ENCODE measurements around the gene PANK4.

PANK4 gene

DNA sequence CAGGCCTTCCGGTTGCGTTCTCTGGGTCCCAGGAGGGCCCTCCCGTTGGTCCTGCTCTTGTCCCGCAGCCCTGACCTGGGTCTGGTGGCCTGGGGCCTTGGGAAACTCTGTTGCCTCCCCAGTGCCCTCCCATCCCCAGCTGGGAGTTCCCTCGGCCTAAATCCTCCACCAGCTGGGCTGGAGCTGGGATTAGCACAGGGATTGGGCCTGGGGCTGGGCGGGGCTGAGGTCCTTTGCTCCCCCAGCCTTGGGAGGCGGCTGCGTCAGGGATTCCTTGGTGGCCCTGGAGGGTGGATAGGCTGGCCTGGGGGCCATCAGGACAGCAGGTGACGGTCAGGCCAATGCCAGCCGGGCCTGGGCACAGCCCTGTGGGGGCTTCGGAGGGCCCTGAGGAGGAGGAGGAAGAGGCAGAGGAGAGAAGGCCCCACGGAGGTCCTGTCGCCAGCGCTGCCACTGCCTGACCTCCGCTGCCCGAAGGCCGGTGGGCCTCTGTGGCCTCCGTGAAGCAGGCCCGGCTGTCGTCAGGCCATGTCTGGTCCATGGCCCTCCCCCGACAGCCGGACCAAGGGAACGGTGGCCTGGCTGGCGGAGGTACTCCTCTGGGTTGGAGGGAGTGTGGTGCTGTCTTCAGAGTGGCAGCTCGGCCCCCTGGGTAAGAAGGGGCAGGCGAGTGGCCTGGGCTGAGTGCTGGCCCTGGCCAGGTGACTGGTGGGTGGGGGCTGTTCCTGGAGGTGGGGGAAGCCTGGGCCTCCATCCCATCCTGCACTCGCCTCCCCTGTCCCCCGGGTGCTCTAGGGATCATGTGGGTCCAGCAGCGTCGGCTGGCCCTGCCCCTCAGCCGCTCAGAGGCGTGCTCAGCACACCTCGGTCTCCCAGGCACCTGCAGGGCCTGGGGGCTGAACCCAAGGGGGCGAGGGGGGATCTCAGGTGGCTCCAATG is 50.1 kb downstream of the PANK4 start, which contains the start of gene PLCH2:
PLCH2 (plus strand) TSS at position 229 of the 939 bp plus-strand sequence; CDS start at position 529, 300 bp downstream.
- no peak for DNase-seq (ENCODE audit: low read depth, low spot score)

- no peak for DNase-seq (ENCODE audit: low read depth, low spot score)
Measured at GRCh38 chr1:2475571-2475970, 50.8 kb downstream of the PANK4 start.

DNA sequence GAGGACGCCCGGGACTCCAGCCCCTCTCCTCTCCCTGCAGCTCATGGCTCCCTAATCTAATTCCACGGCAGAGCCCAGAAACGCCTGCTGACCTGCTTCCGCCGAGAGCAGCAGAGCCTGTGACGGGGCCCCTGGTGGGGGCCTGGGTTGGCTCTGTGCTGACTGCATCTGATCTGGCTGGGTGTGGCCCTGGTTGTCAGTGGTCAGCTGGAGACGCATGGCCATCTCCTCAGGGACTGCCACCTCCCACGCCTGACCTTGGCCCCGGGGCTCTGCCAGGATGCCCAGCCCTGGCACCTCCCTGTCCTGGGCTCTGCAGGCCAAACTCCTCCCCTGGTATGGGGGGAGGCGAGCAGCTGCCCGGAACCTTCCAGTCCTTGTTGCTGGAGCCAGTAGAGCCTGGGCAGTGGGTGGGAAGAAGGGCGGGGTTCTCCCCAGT is 51.4 kb downstream of the PANK4 start:
- DNase-seq (ENCODE audit: low read depth, low spot score) = no peak

- DNase-seq (ENCODE audit: low read depth, low spot score) = no peak
Measured at GRCh38 chr1:2474104-2474844, 52.1 kb downstream of the PANK4 start.

GRCh38 chr1:2473198-2473597 is 53.2 kb downstream of the PANK4 start:
- no peak for DNase-seq (ENCODE audit: low read depth, low spot score)

DNA sequence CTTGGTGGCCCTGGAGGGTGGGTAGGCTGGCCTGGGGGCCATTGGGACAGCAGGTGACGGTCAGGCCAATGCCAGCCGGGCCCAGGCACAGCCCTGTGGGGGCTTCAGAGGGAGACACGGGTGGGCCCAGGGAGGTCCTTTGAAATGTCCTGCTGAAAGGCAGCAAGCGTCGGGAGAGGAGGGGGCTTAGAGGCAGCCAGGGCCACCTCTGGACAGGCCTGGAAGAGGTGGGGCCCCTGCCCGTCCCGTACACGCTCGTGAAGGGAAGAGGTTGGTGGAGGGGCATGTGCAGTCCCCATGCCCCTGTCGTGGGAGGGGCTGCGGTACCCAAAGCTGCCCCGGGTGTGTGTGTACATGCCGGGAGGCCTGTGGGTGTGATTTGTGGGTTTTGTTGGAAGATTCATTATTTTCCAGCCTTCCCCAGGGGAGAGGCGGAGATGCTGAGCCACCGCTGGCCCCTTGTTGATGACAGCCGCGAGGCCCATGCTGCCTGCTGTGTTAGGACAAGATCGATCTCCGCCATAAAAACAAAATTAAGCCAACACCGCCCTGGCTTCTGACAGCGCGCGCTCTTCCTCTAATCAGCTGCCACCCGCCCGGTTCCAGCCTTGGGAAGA is 53.7 kb downstream of the PANK4 start:
- DNase-seq (ENCODE audit: low read depth, low spot score) = no peak

DNA sequence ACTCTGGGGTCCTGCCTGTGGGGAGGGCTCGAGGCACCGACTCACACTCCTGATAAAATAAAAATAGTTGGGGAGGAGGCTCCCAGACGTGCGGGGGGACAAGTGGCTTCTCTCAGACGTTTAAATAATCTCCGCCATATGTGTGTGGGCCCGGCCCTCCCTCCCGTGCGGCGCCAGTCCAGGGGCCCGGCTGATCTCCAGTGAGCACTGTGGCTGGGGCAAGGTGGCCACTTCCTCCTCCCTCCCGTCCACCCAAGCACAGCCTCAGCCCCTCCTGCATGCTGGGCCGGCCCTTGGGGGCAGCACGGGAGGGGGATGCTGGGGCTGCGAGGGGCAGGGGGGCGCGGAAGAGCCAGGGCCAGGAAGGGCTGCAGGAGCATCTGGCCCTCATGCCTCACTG is 54.3 kb downstream of the PANK4 start:
- DNase-seq (ENCODE audit: low read depth, low spot score) = no peak

GRCh38 chr1:2471587-2472001 is 54.8 kb downstream of the PANK4 start:
- DNase-seq (ENCODE audit: low read depth, low spot score) = no peak

DNA sequence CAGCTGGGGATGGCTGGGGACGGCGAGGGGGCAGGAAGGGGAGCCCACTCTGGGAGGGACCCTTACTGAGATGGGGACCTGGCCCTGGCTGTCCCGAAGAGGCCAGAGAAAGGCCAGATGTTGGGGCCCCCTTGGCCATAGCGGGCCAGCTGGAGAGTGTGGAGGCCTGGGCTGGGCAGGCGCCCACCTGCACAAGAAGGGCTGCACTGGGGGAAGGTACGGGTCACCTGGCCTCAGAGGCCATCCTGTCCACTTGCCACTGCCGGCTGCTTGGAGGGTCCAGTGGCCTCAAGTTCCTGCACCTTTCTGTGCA is 55.3 kb downstream of the PANK4 start:
- DNase-seq (ENCODE audit: low read depth, low spot score) = no peak

DNA sequence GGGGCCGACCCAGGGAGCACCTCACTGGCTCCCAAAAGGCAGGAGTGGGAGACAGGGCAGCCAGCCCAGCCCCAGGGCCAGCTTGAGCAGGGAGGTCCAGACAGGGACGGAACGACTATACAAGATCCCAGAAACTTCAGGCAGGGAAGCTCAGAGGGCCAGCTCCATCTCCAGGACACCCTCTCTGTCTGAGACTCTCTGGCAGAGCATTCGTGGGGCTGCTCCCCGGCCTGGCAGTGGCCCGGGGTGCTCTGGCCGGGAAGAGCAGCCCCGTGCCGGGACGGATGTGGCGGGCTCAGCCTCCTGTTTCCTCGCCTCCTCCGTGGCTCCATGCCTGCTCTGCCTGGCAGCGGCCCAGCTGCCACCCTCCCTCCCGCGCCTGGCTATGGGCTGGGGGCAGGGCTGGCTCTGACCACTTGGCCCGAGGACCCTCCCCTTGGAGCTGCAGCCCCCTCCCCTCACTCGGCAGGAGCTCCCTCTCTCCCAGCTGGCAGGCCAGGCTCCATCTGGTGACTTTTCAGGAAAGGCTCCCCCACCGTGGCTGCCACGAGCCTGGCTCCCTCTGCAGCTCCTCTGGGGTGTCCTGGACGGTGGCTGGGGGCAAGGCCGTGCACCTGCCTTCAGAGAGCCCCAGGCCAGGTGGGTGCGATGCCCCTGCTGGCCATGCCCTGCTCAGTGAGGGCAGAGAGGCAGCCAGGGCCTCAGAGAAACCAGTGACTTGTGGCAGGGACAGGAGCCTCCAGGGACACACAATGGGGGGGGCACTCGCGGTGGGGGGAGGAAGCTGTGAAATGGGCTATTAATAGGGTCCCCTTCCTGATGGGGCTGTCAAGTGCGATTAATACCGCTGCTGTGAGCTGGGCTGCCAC is 55.9 kb downstream of the PANK4 start:
- DNase-seq (ENCODE audit: low read depth, low spot score) = no peak

- no peak for DNase-seq (ENCODE audit: low read depth, low spot score)
Measured at GRCh38 chr1:2469103-2469940, 57.1 kb downstream of the PANK4 start.

DNA sequence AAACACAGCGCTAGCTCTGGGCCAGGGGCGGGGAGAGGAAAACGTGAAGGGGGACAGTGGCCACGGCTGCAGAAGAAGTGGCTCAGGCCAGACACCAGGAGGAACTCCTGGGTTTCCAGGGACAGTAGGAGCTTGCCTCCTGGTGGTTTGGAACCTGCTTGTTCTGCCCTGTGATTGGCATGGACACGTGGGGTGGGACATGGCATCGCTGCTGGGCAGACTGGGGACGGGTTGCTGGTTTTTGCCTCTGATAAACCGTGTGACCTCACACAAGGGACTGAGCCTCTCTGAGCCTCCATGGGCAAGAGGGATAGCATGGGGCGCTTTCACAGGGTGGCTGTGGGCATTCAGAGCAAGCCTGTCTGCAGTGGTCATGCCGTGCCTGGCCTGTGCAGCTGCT is 57.9 kb downstream of the PANK4 start:
- no peak for DNase-seq (ENCODE audit: low read depth, low spot score)

DNA sequence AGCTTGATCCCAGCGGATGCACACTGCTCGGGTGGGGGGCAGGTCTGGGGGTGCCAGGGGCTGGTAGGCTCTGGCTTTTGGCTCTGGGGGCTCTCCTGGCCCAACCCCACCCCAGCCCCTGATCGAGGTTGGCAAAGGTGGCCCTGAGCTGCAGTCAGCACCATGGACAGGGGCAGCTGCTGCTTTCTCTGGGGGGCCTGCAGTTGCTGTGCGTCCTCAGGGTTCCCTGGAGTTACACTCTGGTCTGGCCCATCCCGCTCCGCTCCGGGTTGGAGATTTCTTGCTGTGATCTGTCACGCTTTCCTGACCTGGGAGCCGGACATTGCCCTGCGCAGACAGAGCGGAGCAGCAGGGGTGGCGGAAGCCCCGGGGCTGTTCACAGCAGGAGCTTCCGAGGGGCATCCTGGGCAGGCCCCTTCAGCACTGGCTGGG is 58.3 kb downstream of the PANK4 start:
- DNase-seq (ENCODE audit: low read depth, low spot score) = no peak

GRCh38 chr1:2466958-2467554 is 59.3 kb downstream of the PANK4 start:
- DNase-seq (ENCODE audit: low read depth, low spot score) = no peak

GRCh38 chr1:2466270-2466665 is 60.1 kb downstream of the PANK4 start:
- DNase-seq (ENCODE audit: low read depth, low spot score) = no peak

DNA sequence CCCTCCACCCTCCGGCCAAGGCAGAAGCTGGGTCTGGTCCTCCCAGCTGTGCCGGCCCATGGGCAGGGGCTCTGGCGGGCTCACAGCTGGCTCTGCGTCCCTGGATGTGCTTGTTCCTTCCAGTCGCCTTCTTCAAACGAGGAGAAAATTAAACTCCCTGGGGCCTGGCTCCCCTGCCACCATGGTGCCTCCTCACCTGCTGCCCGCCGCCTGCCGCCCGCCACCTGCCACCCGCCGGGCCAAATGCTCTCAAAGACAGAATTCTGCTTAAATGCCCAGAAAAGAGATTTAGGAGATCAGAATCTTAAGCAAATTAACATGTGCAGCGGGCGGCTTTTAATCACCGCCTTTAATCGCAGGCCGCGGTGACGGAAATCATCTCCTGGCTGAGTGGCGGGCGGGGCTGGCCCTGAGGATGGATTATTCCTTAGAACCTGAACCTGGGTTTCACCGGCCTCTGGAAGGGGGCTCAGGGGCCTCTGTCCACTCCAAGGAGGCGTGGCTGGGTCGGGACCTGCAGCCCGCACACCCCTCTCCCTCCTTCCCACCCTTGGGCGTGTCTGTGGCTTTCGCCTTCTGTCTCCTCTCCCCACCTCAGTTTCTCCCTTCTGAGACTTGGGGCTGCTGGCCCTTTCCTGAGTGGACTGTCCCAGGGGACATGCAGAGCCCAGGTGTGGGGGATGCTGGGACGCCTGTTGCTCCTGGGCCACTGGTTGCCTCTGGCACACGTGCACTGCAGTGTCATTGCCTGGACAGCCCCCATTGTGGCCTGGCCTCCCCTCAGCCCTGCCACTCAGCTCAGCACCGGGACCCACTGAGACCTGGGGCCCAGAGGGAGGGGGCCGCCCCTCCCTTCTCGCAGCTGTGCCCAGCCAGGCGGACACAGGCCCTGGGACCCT is 60.8 kb downstream of the PANK4 start:
- DNase-seq (ENCODE audit: low read depth, low spot score) = no peak

- no peak for DNase-seq (ENCODE audit: low read depth, low spot score)
Measured at GRCh38 chr1:2463396-2463795, 63.0 kb downstream of the PANK4 start.

- DNase-seq (ENCODE audit: low read depth, low spot score) = no peak
Measured at GRCh38 chr1:2462819-2463218, 63.6 kb downstream of the PANK4 start.

Data from activated naive CD8-positive, alpha-beta T cell treated with anti-CD3 and anti-CD28 coated beads, Interleukin-2, amount 50 U/mL, for 16 hours (primary cell).